GM10266 (cell line): ENCODE data around the gene SIPA1.

Experiments used
- DNase-seq: peaks from one replicate; pipeline ENCODE4 v3.0.0; 2012; ENCODE audit errors: extremely low spot score
- TF ChIP-seq, protein P1 (sequence below): IDR thresholded peaks from 2 replicates; pipeline ENCODE4 v1.5.1; 2012; ENCODE audit warnings: mild to moderate bottlenecking, low read depth; ENCODE audit not compliant: control insufficient read depth, insufficient read depth; ENCODE audit errors: missing control alignments

The SIPA1 gene

DNA sequence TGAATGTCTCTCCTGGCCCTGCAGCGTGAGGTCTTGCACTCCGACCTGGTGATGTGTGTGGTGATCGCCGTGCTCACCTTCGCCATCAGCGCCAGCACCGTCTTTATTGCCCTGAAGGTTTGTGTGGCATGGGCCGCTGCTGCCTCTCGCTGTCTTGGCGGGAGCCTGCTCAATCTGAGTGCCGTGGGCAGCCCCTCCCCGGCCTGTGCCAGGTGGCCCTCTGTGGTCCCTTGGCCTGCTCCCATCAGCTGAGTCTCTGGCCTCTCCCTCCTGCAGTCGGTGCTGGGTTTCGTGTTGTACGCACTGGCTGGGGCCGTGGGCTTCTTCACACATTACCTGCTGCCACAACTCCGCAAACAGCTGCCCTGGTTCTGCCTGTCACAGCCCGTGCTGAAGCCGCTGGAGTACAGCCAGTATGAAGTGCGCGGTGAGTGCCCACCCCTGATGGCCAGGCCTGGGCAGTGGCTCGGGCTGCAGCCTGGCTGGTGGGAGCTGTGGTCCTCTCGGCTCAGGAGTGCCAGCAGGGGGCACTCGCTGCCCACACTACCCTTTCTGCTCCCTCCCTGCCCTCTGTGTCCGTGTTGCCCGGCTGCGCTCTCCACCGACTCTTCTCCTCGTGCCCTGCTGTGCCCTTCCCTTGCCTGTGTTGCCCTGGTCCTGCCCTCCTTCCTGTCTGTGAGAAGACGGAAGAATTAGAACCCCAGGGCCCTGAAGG lies 12.1 kb upstream of the SIPA1 start:
- TF ChIP-seq, protein P1, sequence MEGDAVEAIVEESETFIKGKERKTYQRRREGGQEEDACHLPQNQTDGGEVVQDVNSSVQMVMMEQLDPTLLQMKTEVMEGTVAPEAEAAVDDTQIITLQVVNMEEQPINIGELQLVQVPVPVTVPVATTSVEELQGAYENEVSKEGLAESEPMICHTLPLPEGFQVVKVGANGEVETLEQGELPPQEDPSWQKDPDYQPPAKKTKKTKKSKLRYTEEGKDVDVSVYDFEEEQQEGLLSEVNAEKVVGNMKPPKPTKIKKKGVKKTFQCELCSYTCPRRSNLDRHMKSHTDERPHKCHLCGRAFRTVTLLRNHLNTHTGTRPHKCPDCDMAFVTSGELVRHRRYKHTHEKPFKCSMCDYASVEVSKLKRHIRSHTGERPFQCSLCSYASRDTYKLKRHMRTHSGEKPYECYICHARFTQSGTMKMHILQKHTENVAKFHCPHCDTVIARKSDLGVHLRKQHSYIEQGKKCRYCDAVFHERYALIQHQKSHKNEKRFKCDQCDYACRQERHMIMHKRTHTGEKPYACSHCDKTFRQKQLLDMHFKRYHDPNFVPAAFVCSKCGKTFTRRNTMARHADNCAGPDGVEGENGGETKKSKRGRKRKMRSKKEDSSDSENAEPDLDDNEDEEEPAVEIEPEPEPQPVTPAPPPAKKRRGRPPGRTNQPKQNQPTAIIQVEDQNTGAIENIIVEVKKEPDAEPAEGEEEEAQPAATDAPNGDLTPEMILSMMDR: peak; percentile 79
- peak; percentile 79 for DNase-seq

DNA sequence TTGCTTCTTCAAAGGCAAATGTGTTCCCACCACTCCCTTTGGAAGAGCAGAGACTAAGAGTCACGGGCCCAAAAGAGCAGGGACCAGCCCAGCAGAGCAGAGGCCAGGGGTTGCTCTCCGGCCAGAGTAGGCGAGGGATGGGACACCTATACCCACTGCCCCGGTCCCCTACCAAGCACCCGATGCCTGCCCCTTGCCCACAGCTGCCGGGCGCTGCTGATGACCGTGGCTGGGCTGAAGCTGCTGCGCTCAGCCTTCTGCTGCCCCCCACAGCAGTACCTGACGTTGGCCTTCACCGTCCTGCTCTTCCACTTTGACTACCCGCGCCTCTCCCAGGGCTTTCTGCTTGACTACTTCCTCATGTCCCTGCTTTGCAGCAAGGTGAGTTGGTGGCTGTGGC lies 10.7 kb upstream of the SIPA1 start:
- TF ChIP-seq, protein P1: no peak
- no peak for DNase-seq

DNA sequence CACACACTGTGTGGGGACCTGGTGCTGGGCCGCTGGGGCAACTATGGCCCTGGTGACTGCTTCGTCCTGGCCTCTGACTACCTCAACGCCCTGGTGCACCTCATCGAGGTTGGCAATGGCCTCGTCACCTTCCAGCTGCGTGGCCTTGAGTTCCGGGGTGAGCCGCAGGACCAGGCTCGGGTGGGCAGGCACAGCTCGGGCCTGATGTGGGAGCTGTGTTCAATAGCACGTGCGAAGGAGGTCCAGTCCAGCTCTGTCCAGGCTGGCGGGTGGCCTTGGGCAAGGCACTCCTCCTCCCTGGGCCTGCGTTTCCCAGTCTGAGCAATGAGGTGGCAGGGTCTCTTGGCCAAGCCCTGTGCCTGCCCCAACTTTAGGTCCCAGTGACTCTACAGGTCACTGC lies 8.3 kb upstream of the SIPA1 start:
- TF ChIP-seq, protein P1: no peak
- DNase-seq: no peak

DNA sequence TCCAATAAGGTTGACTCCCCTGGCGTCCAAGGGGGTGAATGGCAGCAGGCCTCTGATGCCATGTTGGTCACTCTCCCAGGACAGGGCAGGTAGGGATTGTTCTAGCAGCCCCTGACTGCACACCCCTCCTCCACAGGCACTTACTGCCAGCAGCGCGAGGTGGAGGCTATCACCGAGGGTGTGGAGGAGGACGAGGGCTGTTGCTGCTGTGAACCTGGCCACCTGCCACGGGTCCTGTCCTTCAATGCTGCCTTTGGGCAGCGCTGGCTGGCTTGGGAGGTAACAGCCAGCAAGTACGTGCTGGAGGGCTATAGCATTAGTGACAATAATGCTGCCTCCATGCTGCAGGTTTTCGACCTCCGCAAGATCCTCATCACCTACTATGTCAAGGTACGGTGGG lies 7.7 kb upstream of the SIPA1 start:
- TF ChIP-seq, protein P1: no peak
- no peak for DNase-seq

DNA sequence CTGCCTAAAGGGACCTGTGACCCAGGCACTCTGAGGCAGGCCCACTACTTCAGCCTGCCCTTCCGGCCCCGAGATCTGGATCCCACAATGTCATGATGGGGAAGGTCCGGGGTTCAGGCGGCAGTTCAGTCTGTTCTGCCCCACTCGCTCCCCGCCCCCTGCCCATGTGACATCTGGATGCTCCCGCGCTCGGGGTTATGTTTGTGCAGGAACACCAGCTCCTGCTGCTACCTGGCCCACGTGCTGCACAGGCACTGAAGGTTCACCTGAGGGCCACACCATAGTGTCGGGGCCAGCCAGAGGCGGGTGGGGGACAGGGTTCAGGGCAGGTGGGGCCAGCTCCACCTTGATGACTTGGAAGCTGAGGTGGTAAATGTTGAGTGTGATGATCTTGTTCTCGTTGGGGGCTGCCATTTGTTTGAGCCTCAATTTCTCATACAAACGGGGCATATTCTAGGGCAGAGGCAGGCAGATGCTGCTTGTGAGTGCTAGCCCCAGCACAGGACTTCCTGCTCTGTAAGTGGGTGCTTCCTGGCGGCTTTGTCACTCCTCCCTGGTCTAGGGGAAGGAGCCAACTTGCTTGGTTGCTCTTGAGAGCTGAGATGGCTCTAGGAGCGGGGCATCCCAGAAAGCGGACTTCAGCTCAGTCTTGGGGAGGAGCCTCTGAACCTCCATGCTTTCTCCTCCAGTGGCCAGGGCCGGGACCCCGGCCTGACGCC lies 4.4 kb upstream of the SIPA1 start:
- TF ChIP-seq, protein P1: no peak
- no peak for DNase-seq

DNA sequence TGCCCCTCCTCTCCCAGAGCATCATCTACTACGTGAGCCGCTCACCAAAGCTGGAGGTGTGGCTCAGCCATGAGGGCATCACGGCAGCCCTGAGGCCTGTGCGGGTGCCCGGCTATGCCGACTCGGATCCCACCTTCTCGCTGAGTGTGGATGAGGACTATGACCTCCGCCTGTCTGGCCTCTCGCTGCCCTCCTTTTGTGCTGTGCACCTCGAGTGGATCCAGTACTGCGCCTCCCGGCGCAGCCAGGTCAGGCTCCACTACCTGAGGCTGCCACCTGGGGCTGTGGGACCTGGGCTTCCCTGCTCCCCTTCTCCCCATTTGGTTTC lies 3.8 kb upstream of the SIPA1 start:
- no peak for DNase-seq
- TF ChIP-seq, protein P1: no peak

DNA sequence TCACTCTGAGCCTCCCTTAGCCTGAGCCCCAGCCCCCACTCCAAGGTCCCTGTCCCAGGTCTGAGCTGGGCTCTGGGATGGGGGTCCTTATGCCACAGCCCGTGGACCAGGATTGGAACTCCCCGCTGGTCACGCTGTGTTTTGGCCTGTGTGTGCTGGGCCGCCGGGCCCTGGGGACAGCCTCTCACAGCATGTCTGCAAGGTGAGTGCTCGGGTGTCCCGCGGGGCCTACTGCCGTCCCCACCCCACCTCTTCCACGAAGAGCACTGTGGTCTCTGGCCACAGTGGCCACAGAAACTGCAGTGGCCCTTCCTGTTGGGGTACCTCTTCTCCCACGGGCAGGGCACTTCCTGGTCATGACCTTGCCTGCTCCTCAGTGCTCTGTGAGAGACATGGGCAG lies 3.5 kb upstream of the SIPA1 start:
- TF ChIP-seq, protein P1: no peak
- no peak for DNase-seq
